ENCODE data around the gene BPIFB6. TPM values are rescaled to one million over a fixed set of nuclear protein-coding genes. Genes with fewer than 3 reads are reported as not detected.
A peak's percentile ranks its signal among the peaks of the same experiment; 100 is the strongest.

The BPIFB6 gene
- total RNA-seq, 4 donors from 2014 or later = not detected

DNA sequence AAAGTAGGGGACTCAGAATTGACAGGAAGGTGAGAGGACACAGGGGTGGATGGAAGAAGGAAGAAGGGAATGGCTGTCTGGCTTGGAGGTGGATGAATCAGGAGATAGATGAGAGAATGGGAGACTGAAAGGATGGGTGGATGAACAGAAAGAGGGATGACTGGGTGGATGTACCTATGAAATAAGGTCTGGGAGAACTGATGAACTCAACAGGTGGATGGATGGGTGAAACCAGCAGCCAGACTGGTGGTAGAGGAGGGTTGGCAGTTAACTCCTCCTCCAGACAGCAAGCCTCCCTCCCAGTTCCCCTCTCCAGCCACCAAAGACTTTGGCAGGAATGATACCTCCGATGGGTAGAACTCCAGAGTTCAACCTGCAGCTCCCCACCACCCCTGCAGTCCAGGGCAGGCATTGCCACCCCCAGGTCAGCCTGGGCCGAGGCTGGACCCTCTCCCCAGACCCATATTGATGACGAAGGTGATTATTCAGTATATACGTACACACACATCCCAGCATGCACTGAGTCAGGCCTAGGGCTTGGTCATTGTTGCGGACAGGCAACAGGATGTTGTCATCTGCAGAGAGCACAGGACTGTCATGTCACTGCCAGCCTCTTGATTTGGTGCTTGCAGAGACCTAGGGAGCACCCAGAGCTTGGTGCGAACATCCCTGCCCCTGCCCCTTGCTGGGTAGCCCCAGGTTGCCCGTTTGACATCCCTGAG, 29.2 kb upstream of the BPIFB6 start:
- 63 to 92% methylated on average over 2 to 4 of the region's 7 CpGs for WGBS, 2 donors
- Histone ChIP-seq H3K9me3 (no peaks in the 10 kb centered on the region), H3K36me3 (no peaks in the 10 kb centered on the region), H3K27ac (no peak overlapping the region), H3K4me1 (no peaks in the 10 kb centered on the region), H3K4me3 (no peak overlapping the region), H3K27me3 (peaks cover 0 to 5% (median 0%) of the 10 kb centered on the region in 4 donors)
- intact Hi-C loops (cut with DNase I) = no loop called here
- TF ChIP-seq, protein P1, sequence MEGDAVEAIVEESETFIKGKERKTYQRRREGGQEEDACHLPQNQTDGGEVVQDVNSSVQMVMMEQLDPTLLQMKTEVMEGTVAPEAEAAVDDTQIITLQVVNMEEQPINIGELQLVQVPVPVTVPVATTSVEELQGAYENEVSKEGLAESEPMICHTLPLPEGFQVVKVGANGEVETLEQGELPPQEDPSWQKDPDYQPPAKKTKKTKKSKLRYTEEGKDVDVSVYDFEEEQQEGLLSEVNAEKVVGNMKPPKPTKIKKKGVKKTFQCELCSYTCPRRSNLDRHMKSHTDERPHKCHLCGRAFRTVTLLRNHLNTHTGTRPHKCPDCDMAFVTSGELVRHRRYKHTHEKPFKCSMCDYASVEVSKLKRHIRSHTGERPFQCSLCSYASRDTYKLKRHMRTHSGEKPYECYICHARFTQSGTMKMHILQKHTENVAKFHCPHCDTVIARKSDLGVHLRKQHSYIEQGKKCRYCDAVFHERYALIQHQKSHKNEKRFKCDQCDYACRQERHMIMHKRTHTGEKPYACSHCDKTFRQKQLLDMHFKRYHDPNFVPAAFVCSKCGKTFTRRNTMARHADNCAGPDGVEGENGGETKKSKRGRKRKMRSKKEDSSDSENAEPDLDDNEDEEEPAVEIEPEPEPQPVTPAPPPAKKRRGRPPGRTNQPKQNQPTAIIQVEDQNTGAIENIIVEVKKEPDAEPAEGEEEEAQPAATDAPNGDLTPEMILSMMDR (IDR thresholded peaks at IDR 0.05) = no peak
- no peak for TF ChIP-seq POLR2A (IDR thresholded peaks at IDR 0.05)
- no peak for DNase-seq

DNA sequence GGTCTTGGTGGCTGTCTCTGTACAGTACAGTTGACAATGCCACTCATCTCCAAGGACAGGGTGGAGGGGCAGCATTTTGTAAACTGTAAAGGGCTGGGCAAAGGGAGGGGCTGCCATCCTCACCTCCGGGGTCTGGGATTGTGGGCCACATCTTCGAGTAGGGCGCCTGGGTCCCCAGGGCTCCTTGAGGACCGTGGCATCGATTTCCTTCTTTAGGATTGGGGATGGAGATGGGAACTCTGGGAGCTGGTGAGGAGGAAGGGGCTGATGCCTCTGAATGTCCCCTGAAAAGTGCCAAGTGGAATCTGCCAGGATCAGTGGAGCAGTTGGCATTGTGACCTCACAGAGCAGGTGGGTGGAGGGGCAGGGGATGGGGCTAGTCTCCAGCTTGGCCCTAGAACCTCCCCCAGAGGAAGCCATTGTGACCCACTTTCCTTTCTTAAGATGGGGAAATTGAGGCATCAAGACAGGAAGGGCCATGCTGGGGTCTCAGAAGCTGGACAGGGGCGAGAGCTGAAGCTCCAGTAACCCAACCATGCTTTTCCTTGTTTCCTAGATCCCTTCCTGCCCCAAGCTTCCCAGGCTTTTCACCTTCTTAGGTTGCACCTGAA, 27.2 kb upstream of the BPIFB6 start, which contains the start of gene SUN5:
Gene SUN5 (minus strand): TSS at position 293 of the 611 bp plus-strand sequence. CDS start 93 bp downstream, at position 200.
- WGBS, 2 donors = 70 to 83% methylated on average over 3 to 6 of the region's 6 CpGs
- H3K4me3 ChIP-seq = no peak within 1 kb of the TSS
- intact Hi-C loops (cut with DNase I) = no loop called here
- H3K9me3 ChIP-seq = no peaks in the 10 kb centered on the region
- H3K27ac ChIP-seq = no peak within 1 kb of the TSS
- DNase-seq = no peak
- peaks cover 0 to 5% (median 0%) of the 10 kb centered on the region in 4 donors for H3K27me3 ChIP-seq
- TF ChIP-seq, protein P1 (IDR thresholded peaks at IDR 0.05) = no peak
- TF ChIP-seq POLR2A (IDR thresholded peaks at IDR 0.05) = no peak
- no peaks in the 10 kb centered on the region for H3K36me3 ChIP-seq
- no peaks in the 10 kb centered on the region for H3K4me1 ChIP-seq

DNA sequence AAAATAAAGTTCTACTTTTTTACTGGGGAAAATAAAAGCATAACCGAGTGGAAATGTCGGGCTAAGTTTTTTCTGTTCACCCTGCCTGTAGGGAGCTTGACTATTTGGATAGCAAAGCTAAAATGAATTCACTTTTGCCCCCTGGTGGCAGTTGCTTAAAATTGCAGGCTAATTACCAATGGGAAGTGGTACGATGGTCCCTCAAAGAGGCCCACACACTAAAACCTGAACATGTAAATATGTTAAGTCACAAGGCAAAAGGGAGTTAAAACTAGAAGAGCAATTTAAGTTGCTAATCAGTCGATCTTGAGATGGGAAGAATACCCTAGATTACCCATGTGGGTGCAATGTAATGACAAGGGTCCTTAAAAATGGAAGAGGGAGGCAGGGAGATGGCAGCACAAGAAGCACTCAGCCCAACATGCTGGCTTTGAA, 26.3 kb upstream of the BPIFB6 start:
- DNase-seq = no peak
- Histone ChIP-seq H3K36me3 (no peaks in the 10 kb centered on the region), H3K4me3 (no peak overlapping the region), H3K27ac (no peak overlapping the region), H3K27me3 (peaks cover 0 to 12% (median 0%) of the 10 kb centered on the region in 4 donors), H3K4me1 (peaks cover 0 to 8% (median 0%) of the 10 kb centered on the region in 3 donors), H3K9me3 (no peaks in the 10 kb centered on the region)
- 42 to 47% methylated on average over 4 of the region's 4 CpGs for WGBS, 2 donors
- intact Hi-C loops (cut with DNase I) = no loop called here
- TF ChIP-seq POLR2A (IDR thresholded peaks at IDR 0.05) = no peak
- TF ChIP-seq, protein P1 (IDR thresholded peaks at IDR 0.05) = peak; percentile 11 to 63 (median 26)

DNA sequence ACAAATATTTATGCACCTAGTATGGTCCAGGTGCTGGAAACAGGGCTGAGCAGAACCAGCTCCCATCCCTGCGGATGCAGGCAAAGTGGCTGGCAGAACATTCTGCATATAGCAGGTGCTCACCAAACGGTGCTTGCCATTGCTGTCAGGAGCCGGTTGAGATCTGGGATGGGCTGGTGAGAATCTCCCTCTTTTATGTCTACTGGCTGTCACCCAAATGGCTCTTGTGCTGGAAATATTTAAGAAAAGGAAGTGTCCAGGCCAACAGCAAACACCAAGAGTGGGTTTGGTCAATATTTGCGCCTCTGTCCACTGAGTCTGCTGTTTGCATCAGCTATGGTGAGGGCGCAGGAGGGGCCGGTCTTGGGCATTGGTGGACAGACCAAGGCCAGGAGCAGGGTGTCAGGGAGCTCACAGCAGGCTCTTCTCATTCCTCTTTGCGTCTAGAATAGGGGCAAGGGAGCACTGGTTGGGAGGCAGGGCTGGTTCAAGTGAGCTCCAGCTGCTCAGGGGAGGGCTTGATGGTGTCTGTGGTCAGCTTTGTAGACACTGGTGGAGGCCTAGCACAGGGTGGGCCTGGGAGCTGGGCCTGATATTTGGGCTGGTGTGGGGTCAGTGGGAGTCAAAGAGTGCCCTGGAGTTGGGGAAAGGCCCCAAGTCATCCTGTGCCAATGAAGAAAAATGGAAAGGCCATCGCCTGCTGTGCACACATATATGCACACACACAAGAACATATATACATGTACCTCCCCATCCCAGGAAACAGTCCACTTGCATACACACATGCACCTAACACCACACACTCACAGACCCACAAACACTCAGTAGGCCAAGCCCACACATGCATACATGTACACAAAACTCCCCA, 25.3 kb upstream of the BPIFB6 start:
- WGBS, 2 donors = 75 to 82% methylated on average over 3 to 8 of the region's 8 CpGs
- H3K27me3 ChIP-seq = peaks cover 0 to 19% (median 0%) of the 10 kb centered on the region in 4 donors
- no peak for DNase-seq
- intact Hi-C loops (cut with DNase I) = no loop called here
- H3K4me3 ChIP-seq = no peak overlapping the region
- H3K36me3 ChIP-seq = no peaks in the 10 kb centered on the region
- no peak overlapping the region for H3K27ac ChIP-seq
- peaks cover 0 to 8% (median 0%) of the 10 kb centered on the region in 3 donors for H3K4me1 ChIP-seq
- no peaks in the 10 kb centered on the region for H3K9me3 ChIP-seq
- TF ChIP-seq, protein P1 (IDR thresholded peaks at IDR 0.05) = no peak
- TF ChIP-seq POLR2A (IDR thresholded peaks at IDR 0.05) = no peak

All from esophagus squamous epithelium (tissue), 5 donors.